Astrocyte (in vitro differentiated cells and primary cell): ENCODE measurements around the gene RPL10.

Experiments
- CTCF ChIP-seq: IDR thresholded peaks from 2 replicates; pipeline ENCODE4 v1.5.1; 2011; ENCODE audit warnings: low read depth, mild to moderate bottlenecking, inconsistent platforms, low read length, moderate library complexity; ENCODE audit not compliant: insufficient read depth
- EZH2 ChIP-seq: IDR thresholded peaks from 2 replicates; pipeline ENCODE4 v1.6.1; 2012; ENCODE audit warnings: mild to moderate bottlenecking, low read length, inconsistent platforms; ENCODE audit not compliant: insufficient read depth

GRCh38 chrX:154409222-154409871 lies 11.2 kb downstream of the RPL10 start, which contains the start of gene DNASE1L1:
- no peak for TF ChIP-seq CTCF
- no peak for TF ChIP-seq EZH2
